MM.1S (cell line): ENCODE data around the gene CCDC38.

ENCODE experiments used
- CTCF ChIP-seq: fragments of 300-600 bp; sonication (generic); IDR thresholded peaks from 2 replicates; pipeline ENCODE4 v1.5.1; 2016; ENCODE audit warnings: antibody characterized with exemption, low read length, mixed read lengths
- EZH2 ChIP-seq: fragments of 300-600 bp; sonication (generic); optimal IDR thresholded peaks from 2 replicates; pipeline ENCODE3; 2017; ENCODE audit warnings: low read depth, mild to moderate bottlenecking, antibody characterized with exemption, low read length, mixed read lengths

- TF ChIP-seq CTCF = no peak
- TF ChIP-seq EZH2 = no peak
Observed at GRCh38 chr12:95887311-95887710, 55.1 kb downstream of the CCDC38 start.
